Raji (cell line): ENCODE results near the gene KLHL40.

ENCODE experiments used
- POLR2A ChIP-seq: IDR thresholded peaks from 2 replicates; pipeline ENCODE4 v1.6.1; 2011; ENCODE audit warnings: low read depth, low read length, control low read depth; ENCODE audit not compliant: insufficient read depth

The KLHL40 gene, protein sequence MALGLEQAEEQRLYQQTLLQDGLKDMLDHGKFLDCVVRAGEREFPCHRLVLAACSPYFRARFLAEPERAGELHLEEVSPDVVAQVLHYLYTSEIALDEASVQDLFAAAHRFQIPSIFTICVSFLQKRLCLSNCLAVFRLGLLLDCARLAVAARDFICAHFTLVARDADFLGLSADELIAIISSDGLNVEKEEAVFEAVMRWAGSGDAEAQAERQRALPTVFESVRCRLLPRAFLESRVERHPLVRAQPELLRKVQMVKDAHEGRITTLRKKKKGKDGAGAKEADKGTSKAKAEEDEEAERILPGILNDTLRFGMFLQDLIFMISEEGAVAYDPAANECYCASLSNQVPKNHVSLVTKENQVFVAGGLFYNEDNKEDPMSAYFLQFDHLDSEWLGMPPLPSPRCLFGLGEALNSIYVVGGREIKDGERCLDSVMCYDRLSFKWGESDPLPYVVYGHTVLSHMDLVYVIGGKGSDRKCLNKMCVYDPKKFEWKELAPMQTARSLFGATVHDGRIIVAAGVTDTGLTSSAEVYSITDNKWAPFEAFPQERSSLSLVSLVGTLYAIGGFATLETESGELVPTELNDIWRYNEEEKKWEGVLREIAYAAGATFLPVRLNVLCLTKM

GRCh38 chr3:42685363-42685881, at the start of gene KLHL40:
Gene KLHL40, plus strand, starts transcription at chr3:42685537. Its CDS starts 82 bp downstream, at chr3:42685619.
- no peak for TF ChIP-seq POLR2A

GRCh38 chr3:42637001-42637400, 48.3 kb upstream of the KLHL40 start:
- no peak for TF ChIP-seq POLR2A

GRCh38 chr3:42638339-42638842, 46.9 kb upstream of the KLHL40 start:
- no peak for TF ChIP-seq POLR2A

GRCh38 chr3:42639192-42639591, 46.1 kb upstream of the KLHL40 start:
- TF ChIP-seq POLR2A, result no peak

DNA sequence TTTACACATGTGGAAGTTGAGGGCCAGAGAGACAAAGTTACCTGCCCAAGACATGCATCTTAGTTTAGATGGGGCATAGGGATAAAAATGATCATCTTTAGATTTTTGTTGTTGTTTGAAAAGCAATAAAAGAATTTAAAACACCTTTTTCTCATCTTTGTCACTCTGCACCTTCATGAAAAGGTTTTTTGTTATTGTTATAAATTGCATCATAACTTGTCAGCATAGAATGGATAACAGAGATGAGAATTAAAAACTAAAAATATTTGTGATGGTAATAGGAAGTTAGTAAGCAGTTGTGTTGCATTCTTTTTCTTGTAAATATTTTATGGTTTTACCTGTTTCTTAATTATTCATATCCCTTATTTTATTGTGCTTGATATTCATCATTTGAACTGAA, 45.2 kb upstream of the KLHL40 start:
- no peak for TF ChIP-seq POLR2A

GRCh38 chr3:42640771-42641370, 44.5 kb upstream of the KLHL40 start:
- TF ChIP-seq POLR2A, result no peak

DNA sequence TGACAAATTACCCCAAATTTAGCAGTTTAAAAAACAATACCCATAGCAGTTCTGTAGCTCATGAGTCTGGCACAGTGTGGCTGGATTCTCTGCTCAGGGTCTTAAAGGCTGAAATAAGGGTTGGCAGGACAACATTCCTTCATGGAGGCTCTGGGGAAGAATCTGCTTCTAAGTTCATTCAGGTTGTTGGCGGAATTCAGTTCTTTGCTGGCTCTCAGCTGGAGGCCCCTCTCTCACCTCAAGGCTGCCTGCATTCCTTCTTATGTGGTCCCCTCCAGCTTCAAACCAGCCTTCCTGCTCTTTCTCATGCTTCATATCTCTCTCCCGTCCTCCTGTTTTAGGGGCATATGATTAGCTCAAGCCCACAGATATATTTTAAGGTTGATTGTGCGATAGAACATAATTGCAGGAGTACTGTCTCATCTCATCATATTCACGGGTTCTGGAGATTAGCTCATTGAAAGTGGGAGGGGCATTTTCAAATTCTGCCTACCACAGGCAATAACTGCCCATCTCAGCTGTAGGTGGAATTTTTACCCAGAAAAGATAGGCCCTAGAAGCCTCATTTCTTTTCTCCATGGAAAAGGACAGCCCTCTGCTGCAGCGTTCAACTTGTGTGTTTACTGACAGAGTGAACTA, 37.4 kb upstream of the KLHL40 start:
- TF ChIP-seq POLR2A, result no peak

DNA sequence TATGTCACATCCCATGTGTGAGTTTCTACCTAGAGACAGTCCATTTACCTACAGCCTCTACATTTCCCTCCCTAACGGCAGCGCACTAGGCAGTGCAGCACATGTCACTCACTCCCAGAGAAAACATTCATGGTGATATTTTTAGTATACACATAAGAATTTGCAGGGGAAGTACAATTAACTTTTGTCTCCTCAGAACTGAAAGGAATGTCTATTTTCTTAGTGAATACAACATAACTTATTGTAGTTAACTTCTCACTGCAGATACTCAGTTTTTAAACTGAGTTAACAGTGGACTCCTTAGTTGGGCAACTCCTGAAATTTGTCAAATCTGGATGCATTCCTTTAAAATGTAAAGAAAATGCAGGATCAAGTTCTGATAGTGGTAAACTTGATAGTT, 36.3 kb upstream of the KLHL40 start:
- TF ChIP-seq POLR2A, result no peak

DNA sequence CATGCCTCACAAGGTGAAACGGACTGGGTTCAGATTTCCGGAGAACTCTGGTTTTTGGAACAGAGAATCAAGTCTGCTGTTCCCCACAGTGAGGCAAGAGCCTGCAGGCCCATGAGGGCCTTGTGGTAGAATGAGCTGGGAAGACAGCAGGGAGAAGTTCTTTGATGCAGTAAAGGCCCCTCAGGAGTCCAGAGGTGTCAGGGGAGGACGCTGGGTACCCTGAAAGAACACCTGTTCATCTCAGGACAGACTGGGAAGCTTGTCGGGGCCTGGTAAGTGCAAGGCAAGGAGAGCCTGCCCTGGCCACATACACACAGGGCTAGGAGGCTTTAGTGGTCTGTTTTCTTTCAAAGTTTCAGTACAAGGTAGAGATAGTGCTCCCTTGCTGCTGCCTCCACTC, 35.6 kb upstream of the KLHL40 start:
- no peak for TF ChIP-seq POLR2A

DNA sequence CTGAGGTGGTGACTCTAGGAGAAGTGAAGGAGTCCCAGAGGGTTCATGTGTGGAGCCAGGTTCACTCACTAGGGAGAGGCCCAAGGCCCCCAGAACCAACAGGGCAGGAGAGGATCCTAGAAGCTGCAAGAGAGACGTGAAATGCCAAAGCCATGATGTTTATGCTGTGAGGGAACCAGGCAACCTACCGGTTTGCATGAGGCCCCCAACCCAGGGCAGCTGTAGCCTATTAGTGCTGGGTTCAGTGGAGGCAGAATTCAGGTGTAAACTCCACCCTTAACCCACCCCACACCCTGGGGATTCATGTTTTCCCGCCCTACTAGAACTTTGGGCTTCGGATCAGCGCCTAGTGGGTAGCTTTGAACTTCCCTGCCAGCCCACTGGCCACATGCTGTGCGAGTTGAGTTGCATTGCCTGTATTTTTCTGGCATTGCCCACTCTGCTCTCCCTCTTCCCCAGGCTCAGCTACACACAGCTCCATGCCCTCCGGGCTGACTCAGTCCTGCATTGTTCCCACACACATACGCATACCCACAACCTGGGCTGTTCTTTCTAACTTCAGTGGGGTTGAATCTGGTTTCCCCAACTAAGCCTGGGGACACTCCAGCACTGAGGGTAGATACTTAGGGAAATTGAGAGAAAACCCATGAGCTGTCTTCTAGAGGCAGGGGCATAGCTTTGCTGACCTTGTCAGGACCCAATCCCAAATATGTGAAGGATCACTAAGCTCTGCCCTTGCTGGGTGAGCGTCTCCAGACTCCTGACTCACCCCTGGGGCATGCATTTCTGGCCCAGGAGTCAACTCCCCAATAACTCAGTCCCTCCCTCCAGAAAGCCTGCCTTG, 33.9 kb upstream of the KLHL40 start:
- no peak for TF ChIP-seq POLR2A

GRCh38 chr3:42652251-42652610, 33.1 kb upstream of the KLHL40 start:
- TF ChIP-seq POLR2A, result no peak

- TF ChIP-seq POLR2A, result no peak
Observed at GRCh38 chr3:42652611-42653302, 32.6 kb upstream of the KLHL40 start.

- no peak for TF ChIP-seq POLR2A
Observed at GRCh38 chr3:42653303-42653559, 32.1 kb upstream of the KLHL40 start.
